Upper lobe of right lung (tissue), 1 donor: ENCODE measurements around the gene ADRB1. TPM values are rescaled to one million over a fixed set of nuclear protein-coding genes. Genes with fewer than 3 reads are reported as not detected.

Source experiments
- ATAC-seq: fragments of 200-7000 bp; cut with Tn5 transposase; one replicate; pipeline ENCODE4 v1.9.1; 2020; ENCODE audit warnings: mild to moderate bottlenecking, moderate library complexity
- DNase-seq: peaks from one replicate; pipeline ENCODE4 v3.0.0-alpha.2; 2020
- H3K27ac ChIP-seq: fragments of 200-600 bp; one replicate; pipeline ENCODE4 v1.8.0; 2022
- H3K27me3 ChIP-seq: fragments of 200-600 bp; one replicate; pipeline ENCODE4 v1.8.0; 2022; ENCODE audit warnings: mild to moderate bottlenecking
- H3K36me3 ChIP-seq: fragments of 200-600 bp; one replicate; pipeline ENCODE4 v1.8.0; 2022
- H3K4me1 ChIP-seq: fragments of 200-600 bp; one replicate; pipeline ENCODE4 v1.8.0; 2022
- H3K4me3 ChIP-seq: fragments of 200-600 bp; one replicate; pipeline ENCODE4 v1.8.0; 2022; ENCODE audit warnings: mild to moderate bottlenecking
- H3K9me3 ChIP-seq: fragments of 200-600 bp; one replicate; pipeline ENCODE4 v1.8.0; 2022
- intact Hi-C: fragments of 100-400 bp; cut with DNase I; formaldehyde crosslinking; loops from one replicate; pipeline ENCODE4 v1.11.0; 2022
- total RNA-seq: library from RNA; stranded (reverse); fragmentation: NEBNext Ultra II Directional; extraction: Animal tissue kit (Norgen Biotek cat#: 25700); gene quantifications from one replicate; pipeline ENCODE4 v1.2.1, GENCODE V29; 2021
- TF ChIP-seq, protein P1 (sequence below): fragments of 200-600 bp; IDR thresholded peaks from one replicate; pipeline ENCODE4 v1.8.0; 2022; ENCODE audit warnings: antibody characterized with exemption
- donor health status: DM: no; HTN: yes; CAD: no; lungs with severe emphysema.

ADRB1 gene
- total RNA-seq, 1 donor from 2014 or later = 18.6 TPM

DNA sequence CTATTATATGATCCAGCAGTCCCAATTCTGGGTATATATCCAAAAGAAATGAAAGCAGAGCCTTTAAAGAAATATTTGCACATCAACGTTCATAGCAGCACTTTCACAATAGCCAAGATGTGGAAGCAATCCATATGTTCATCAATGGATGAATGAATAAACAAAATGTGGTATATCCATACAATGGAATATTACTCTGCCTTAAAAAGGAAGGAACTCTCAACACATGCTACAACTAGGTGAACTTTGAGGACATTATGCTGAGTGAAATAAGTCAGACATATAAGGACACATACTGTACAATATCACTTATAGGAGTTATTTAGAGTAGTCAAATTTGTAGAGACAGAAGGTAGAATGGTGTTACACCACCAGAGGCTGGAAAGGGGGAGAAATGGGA, 28.0 kb upstream of the ADRB1 start:
- ATAC-seq (no peak), DNase-seq (no peak)
- Histone ChIP-seq H3K36me3 (no peaks in the 10 kb centered on the region), H3K27ac (no peak overlapping the region), H3K27me3 (no peaks in the 10 kb centered on the region), H3K9me3 (no peaks in the 10 kb centered on the region), H3K4me3 (no peak overlapping the region), H3K4me1 (no peaks in the 10 kb centered on the region)
- intact Hi-C loops = no loop called here
- TF ChIP-seq, protein P1, sequence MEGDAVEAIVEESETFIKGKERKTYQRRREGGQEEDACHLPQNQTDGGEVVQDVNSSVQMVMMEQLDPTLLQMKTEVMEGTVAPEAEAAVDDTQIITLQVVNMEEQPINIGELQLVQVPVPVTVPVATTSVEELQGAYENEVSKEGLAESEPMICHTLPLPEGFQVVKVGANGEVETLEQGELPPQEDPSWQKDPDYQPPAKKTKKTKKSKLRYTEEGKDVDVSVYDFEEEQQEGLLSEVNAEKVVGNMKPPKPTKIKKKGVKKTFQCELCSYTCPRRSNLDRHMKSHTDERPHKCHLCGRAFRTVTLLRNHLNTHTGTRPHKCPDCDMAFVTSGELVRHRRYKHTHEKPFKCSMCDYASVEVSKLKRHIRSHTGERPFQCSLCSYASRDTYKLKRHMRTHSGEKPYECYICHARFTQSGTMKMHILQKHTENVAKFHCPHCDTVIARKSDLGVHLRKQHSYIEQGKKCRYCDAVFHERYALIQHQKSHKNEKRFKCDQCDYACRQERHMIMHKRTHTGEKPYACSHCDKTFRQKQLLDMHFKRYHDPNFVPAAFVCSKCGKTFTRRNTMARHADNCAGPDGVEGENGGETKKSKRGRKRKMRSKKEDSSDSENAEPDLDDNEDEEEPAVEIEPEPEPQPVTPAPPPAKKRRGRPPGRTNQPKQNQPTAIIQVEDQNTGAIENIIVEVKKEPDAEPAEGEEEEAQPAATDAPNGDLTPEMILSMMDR = no peak

DNA sequence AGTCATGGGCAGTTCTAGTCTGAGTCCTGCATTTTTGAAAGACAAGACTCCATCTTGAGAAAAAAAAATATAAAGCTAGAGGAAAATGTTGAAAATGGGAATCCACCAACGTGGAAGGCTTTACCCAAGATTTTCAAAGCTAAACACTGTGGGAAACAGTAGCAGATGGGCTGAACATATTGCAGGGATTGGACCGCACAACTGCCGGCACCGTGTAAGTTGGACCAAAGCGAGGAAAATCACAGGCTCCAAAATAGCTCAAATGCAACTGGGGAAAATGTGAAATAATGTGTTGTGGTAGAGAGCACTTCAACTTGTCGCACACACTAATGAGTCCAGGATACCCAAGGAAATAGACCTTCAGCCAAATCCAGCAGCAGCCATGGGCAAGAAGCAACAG, 26.4 kb upstream of the ADRB1 start:
- H3K4me3 ChIP-seq = no peak overlapping the region
- intact Hi-C loops = no loop called here
- no peak overlapping the region for H3K27ac ChIP-seq
- TF ChIP-seq, protein P1 = no peak
- no peak for ATAC-seq
- H3K4me1 ChIP-seq = no peaks in the 10 kb centered on the region
- no peaks in the 10 kb centered on the region for H3K36me3 ChIP-seq
- no peaks in the 10 kb centered on the region for H3K27me3 ChIP-seq
- H3K9me3 ChIP-seq = no peaks in the 10 kb centered on the region
- DNase-seq = no peak

DNA sequence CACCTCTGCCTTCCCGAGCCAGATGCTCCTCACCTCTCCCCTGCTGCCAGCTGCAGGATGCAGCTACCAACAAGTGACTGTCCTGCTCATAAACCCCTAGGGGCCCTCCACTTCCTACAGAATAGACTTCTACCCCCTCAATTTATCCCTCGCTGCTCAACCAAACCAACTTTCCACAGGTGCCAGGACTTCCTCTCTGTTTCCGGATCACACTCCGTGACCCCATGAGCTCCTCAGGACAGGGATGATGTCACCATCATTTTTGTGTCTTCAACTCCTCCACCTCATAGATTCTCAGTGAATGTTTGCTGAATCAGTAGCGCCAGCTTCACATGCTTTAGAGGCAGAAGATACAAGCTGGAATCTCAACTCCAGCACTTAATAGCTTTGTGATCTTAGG, 25.8 kb upstream of the ADRB1 start:
- DNase-seq (no peak), ATAC-seq (no peak)
- H3K4me1 ChIP-seq = no peaks in the 10 kb centered on the region
- intact Hi-C loops = no loop called here
- H3K36me3 ChIP-seq = no peaks in the 10 kb centered on the region
- no peaks in the 10 kb centered on the region for H3K9me3 ChIP-seq
- TF ChIP-seq, protein P1 = no peak
- no peak overlapping the region for H3K27ac ChIP-seq
- H3K4me3 ChIP-seq = no peak overlapping the region
- H3K27me3 ChIP-seq = no peaks in the 10 kb centered on the region

DNA sequence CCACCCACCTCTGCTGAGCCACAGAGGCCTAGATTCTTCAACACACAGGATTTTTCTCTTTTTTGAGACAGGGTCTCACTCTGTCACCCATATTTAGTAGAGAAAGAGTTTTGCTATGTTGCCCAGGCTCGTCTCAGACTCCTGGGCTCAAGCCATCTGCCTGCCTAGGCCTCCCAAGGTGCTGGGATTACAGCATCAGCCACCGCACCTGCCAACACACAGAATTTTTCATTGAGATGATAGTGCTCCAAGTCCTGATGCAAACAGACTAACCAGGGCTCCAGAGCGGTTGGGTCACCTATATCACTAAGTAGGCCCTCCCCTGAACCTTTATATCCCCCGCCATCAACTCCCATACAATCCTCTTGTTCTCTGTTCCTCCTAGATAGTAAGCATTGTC, 24.4 kb upstream of the ADRB1 start:
- no peak overlapping the region for H3K27ac ChIP-seq

DNA sequence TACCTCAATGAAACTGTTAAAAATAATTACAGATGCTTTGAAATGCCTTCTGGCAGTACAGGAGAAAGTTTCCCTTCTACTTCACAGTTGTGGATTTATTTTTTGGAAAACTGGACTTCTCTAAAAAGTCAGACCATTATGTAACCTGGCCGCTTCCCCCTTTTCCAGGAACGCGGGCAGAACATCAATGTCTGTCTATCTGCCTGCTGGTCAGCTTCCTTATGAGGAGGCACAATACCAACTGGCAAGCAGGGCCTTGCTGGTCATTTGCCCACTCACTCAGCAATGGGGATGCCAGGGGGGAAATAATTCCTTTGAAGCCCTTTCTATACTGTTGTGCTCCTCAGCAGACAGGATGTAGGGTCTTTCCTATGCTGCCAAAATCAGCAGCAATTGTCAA, 22.5 kb upstream of the ADRB1 start:
- DNase-seq (no peak), ATAC-seq (peak; percentile 53)
- Histone ChIP-seq H3K36me3 (no peaks in the 10 kb centered on the region), H3K4me1 (peaks cover 19% of the 10 kb centered on the region), H3K9me3 (no peaks in the 10 kb centered on the region), H3K27ac (no peak overlapping the region), H3K4me3 (no peak overlapping the region), H3K27me3 (no peaks in the 10 kb centered on the region)
- intact Hi-C loops = no loop called here
- TF ChIP-seq, protein P1 = no peak

More for the DNA sequence above, 24.4 kb upstream of the ADRB1 start:
- intact Hi-C loops = no loop called here
- no peaks in the 10 kb centered on the region for H3K36me3 ChIP-seq
- peaks cover under 1% of the 10 kb centered on the region for H3K4me1 ChIP-seq
- ATAC-seq (no peak), DNase-seq (no peak)
- H3K9me3 ChIP-seq = no peaks in the 10 kb centered on the region
- no peak overlapping the region for H3K4me3 ChIP-seq
- H3K27me3 ChIP-seq = no peaks in the 10 kb centered on the region
- TF ChIP-seq, protein P1 = no peak
